ENCODE data around the gene CA7.

DNA sequence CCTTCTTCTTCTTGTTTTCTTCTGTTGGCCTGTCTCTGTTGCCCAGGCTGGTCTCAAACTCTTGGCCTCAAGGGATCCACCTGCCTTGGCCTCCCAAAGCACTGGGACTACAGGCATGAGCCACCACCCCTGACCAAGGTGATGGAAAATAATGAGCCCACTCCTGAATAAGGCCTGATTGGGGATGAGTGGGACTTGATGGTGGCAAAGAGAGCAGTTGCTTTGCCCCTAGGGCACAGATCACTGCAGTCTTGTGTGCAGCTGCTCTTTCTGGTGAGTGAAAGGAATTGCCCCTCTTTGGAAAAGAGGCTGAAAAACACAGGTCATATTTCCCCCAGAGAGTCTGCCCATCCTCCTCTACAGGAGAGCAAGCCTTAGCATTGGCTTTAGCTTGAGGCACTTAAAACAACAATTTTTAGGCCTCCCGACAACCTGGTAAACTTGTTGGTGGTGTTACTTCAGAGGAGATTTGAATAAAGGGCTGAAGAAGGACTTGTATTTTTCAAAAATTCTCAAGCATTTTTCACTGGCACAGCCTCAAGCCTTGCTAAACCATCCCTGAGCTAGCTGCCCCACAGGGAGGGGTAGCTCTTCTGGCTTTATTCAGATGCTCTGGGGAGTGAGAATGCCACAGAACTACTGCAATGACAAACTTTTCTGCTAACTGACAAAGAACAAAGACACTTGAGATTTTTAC is 30.0 kb downstream of the CA7 start:
- TF ChIP-seq POLR2AphosphoS5 (IDR thresholded peaks at IDR 0.05; ENCODE audit: borderline replicate concordance, low read depth, low read length) (no peak), EZH2 (IDR thresholded peaks at IDR 0.05) (no peak)

All from SK-N-MC (cell line).